NCI-H82 treated with DMSO at 0.1 percent for 48 hours (cell line): ENCODE measurements around the gene TCTA.
A peak's percentile ranks its signal among the peaks of the same experiment; 100 is the strongest.

ENCODE experiments used
- DNase-seq: peaks from one replicate; lab custom pipeline; 2025; ENCODE audit not compliant: unreplicated experiment; lab: John Stamatoyannopoulos, UW

TCTA gene

GRCh38 chr3:49410066-49410845 is 2.0 kb upstream of the TCTA start:
- no peak for DNase-seq

- no peak for DNase-seq
These were observed 1.2 kb upstream of the TCTA start for GRCh38 chr3:49410846-49411534.

- DNase-seq, result no peak
These were observed 672 bp upstream of the TCTA start for GRCh38 chr3:49411535-49411967.

- DNase-seq, result no peak
These were observed 562 bp downstream of the TCTA start for GRCh38 chr3:49412632-49413337.

GRCh38 chr3:49413338-49413734 is 1.1 kb downstream of the TCTA start:
- DNase-seq, result no peak

- no peak for DNase-seq
These were observed 2.5 kb downstream of the TCTA start for GRCh38 chr3:49414753-49415152.

- no peak for DNase-seq
These were observed 3.8 kb downstream of the TCTA start for GRCh38 chr3:49415931-49416601.

- no peak for DNase-seq
These were observed 4.6 kb downstream of the TCTA start for GRCh38 chr3:49416867-49417266.

- no peak for DNase-seq
These were observed 5.4 kb downstream of the TCTA start for GRCh38 chr3:49417516-49418120.

- DNase-seq, result no peak
These were observed 9.7 kb downstream of the TCTA start for GRCh38 chr3:49421890-49422378.

GRCh38 chr3:49422379-49423248 is 10.4 kb downstream of the TCTA start, which contains the start of gene AMT:
AMT (minus strand) TSS chr3:49422473; CDS start chr3:49422450, 23 bp downstream.
- no peak for DNase-seq

- no peak for DNase-seq
These were observed 12.6 kb downstream of the TCTA start for GRCh38 chr3:49424816-49425215.

- DNase-seq, result no peak
These were observed 15.4 kb downstream of the TCTA start for GRCh38 chr3:49427586-49427985.

GRCh38 chr3:49428752-49429080 is 16.5 kb downstream of the TCTA start:
- no peak for DNase-seq

- no peak for DNase-seq
These were observed 22.5 kb downstream of the TCTA start for GRCh38 chr3:49434731-49435130.

- DNase-seq, result no peak
These were observed 33.2 kb downstream of the TCTA start for GRCh38 chr3:49445391-49445790.

- DNase-seq, result no peak
These were observed 41.4 kb downstream of the TCTA start for GRCh38 chr3:49453621-49454020.

- DNase-seq, result no peak
These were observed 42.2 kb downstream of the TCTA start for GRCh38 chr3:49454458-49454857.

- DNase-seq, result peak; percentile 2
These were observed 42.9 kb downstream of the TCTA start for GRCh38 chr3:49454898-49455681.
